GM21390 (cell line): ENCODE measurements around the gene ABLIM1.

Source experiments
- ATAC-seq: cut with Tn5 transposase; IDR thresholded peaks from one replicate; pipeline ENCODE4 v1.9.1; 2021; ENCODE audit not compliant: unreplicated experiment

The ABLIM1 gene

GRCh38 chr10:114680543-114681117 lies 22.6 kb upstream of the ABLIM1 start:
- ATAC-seq = no peak

DNA sequence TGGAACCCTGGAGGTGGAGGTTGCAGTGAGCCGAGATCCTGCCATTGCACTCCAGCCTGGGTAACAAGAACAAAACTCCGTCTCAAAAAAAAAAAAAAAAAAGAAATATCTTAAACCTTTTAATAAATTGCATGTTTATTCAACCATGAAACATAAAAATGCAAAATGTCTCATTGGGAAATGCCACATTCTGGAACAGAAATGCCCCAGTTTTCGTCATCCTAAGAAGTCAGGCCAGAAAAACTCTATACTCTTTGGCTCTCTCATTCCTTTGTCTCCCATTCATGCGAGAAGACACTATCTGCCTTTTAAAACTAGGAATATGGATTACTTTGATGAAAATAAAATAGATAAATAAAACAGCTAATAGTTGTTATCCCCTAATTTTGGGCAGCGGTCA lies 21.5 kb upstream of the ABLIM1 start:
- ATAC-seq = no peak

DNA sequence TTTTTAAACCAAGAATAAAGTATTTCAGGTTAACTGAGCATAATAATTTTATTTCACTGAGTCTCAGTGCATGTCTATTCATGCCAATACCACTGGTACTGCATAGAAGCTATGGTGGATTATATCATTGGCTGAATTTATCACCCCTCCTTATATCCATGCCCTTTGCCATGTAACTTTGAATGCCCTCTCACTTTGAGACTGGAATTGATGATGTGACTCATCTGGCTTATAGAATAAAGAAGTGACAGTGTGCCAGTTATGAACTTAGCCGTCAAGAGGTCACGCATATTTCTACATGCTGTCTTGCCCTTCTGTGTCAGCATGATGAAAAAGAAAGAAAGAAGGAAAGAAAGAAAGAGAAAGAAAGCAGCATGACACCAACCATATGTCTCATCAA lies 20.7 kb upstream of the ABLIM1 start:
- no peak for ATAC-seq

DNA sequence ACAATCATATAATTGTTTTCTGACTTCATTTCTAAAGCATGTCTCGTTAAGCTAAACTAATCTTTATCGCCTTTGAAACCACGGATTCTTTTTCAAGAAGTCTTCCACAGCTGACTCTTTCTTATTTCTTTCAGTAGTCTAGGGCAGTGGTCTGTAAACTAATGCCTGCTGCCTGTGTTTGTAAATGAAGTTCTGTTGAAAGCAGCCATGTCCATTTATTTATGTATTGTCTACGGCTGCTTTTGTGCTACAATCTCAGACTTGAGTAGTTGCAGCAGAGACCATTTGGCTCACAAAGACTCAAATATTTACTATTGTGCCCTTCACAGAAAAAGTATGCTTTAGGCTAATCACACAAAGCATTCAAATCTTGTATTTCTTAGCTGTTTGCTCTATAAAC lies 20.3 kb upstream of the ABLIM1 start:
- ATAC-seq = no peak

GRCh38 chr10:114674346-114674745 lies 16.3 kb upstream of the ABLIM1 start:
- no peak for ATAC-seq

DNA sequence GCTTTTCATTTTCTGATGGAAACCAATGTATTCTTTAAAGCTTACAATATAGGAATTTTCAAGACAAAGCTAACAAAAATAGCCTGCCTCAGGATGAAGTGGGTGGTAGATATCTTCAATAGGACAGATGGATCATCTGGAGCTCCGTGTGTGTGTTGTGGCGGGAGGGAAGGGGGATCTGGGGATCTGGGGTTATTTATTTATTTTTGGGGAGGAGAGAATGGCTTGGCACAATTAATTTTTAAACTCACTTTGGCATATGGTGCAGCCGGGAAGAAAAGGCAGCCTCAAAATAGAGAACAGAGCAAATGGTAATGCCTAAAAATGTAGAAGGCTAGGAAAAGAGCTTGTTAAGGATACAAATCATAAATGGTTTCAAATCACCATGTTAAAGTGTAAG lies 11.6 kb upstream of the ABLIM1 start:
- no peak for ATAC-seq

- ATAC-seq = no peak
Measured at GRCh38 chr10:114668375-114669080, 10.5 kb upstream of the ABLIM1 start.

DNA sequence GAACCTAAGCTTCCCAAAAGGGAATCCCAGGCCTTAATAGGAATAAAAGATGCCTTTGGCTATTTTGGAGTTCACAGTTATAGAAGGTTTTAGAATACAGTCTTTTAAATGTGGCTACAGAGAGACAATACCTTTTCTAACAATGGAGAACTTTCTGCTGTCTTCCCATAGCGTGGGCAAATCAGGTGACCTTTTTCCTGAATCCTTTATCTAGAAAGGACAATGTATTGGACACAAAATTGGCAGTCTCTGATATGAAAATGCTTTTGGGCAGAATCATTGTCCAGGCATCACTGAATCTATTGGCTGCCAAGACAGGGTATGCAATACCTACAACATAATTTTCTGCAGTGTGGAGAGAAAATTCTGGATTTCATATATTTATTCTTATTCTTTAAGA lies 7.8 kb upstream of the ABLIM1 start:
- no peak for ATAC-seq

DNA sequence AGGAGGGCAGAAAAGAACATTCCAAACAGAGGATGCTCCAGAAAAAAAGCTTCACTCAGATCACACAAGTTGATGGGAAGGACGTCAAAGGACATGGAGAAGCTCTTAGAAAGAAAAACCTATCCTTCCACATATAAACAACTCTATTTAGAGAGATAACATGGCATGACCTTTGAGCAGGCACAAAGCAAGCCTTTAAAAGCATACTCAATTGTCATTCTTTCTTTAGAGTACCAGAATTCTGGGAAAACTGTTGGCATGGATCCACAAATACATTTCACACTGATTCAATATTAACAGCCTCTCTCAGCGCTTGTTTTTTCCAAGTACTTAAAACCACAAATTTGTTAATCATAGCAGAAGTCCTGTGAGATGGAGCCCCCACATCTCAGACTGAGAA lies 7.3 kb upstream of the ABLIM1 start:
- ATAC-seq = no peak

DNA sequence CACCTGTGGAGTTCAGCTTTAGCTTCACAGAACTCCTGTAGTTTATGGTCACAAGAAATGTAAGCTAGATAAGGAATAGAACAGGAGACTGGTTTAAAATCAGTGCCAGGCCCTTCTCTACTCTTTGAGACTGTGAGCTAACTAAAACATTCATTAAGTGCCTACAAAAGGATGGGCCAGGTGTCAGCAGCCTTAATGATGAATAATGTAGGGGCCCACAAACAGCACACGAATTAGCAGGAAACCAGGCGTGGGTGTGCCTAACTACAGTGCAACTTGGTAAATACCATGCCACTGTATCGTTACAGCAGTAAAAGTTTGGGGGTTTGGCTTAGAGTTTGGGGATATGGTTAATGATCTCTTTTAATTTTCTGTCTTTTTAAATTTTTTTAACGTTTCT lies 6.1 kb upstream of the ABLIM1 start:
- ATAC-seq = no peak

DNA sequence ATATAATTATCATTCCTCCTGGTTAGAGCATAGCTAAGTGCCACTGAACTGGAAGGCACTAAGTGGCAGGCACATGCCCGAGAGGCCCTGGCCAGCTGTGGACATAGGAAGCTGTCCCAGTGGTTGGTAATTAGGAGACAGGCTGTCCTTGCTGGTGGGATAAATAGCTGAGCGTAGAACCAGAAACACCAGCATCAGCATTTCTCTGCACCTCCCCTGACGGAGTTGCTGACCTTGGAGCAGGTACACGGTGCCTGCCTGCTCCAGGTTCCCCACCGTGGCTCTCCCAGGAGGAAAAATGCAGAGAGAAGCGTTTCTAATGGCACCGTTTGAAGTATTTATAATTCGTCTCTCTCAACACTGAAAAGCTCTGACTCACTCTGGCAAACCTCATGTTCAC lies 5.6 kb upstream of the ABLIM1 start:
- ATAC-seq = no peak

DNA sequence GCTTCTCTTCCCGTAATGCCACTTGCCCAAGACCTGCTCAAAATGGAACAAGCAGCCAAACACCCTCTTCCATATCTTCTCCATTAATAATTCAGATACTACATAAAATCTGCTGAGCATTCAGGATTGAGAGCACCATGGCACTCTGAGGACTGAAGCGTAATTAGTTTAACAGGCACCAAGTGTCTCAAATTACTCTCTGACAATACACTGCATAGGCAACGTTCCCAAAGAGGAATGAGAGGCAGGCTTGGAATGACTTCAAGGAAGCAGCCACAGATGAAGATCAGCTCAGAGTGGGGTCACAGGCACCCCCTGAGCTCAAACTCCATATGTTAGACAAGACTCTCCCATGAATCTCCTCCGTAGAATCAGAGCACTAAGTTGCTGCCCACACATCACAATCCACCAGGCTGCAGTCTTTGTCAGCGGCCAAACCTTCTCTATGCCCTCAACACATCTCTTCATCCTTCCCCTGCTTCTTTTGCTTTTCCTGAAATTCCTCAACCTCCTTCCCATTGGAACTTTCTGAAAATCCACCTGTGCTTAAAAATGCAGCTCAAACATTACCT lies 4.7 kb upstream of the ABLIM1 start:
- no peak for ATAC-seq

DNA sequence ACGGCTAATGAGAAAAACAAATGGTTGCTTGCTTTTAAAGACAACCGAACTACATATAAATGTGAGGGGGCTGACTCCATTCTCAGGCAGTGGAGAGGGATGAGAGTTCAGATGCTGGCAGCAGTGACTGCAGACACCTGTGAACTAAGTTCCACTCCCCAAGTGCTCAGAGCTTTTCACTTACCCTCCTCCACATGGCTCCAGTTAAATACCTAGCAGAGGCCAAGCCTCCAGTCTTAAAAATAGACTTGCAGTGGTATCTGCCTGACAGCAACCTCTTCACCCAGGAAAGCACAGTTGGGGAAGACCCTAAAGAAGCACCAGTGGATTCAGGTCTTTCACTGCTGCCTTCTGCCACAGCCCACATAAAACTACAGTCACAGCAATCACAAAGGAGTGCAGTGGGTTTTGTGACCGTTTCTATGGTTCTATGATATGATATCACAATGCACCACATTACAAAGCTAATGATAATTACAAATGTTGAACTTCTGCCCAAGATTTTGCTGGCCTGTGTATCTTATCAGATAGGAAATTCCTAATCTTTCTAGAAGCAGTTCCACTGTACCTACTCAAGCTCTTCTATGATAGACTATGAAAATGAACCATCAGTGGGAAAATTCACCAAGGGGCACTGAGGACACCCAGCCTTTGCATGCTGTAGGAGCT lies 3.3 kb upstream of the ABLIM1 start:
- no peak for ATAC-seq

DNA sequence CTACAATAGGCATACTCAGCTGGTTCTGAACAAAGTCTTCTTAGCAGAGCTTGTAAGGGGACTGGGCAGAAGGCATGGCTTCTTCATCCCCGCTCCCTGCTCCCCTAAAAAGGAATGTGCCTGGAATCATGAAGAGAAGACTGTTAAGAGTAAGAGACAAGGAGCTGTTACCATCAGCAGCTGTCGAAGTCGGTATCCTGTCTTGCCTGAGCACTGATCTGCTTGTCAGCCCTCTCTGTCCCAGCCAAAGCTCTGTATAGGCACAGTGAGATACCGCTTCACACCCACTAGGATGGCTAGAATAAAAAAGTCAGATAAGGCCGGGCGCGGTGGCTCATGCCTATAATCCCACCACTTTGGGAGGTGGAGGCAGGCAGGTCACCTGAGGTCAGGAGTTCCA lies 2.4 kb downstream of the ABLIM1 start:
- ATAC-seq = no peak

- ATAC-seq = no peak
Measured at GRCh38 chr10:114654822-114655575, 3.1 kb downstream of the ABLIM1 start.

DNA sequence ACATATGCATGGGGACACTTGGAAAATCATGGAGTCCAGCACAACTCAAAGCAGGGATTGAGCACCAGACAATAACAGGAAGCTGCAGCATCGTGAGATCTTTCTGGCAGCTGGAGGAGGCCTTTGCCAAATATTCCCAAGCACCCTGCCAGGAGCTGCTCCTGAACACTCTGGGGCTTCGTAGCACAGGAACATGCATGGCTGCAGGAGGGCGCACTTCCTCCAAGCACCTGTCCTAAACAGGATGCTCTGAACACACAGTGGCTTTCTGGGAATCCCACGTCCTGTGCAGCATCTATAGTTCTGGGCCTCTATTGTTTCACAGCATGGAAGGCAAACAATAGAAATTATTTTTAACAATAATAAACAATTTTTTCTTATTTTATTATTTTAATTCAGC lies 4.1 kb downstream of the ABLIM1 start:
- ATAC-seq = no peak

GRCh38 chr10:114652402-114653368 lies 5.4 kb downstream of the ABLIM1 start:
- no peak for ATAC-seq

DNA sequence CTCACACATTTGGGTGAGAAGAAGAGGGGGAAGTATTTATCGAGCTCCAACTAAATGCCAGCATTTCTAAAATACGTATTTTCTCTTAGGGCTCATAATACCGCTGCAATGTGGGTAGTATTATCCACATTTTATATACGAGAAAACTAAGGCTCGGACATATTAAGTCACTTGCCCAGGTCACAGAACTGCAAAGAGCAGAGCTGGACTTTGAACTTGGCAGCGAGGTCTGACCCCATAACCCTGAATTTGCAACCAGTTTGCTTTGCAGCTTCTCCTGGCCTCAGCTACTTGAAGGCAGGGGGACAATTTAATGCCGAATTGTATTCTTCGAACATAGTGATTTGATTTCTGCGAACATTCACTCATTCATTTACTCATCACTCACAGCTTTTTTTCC lies 7.2 kb downstream of the ABLIM1 start:
- ATAC-seq = no peak

DNA sequence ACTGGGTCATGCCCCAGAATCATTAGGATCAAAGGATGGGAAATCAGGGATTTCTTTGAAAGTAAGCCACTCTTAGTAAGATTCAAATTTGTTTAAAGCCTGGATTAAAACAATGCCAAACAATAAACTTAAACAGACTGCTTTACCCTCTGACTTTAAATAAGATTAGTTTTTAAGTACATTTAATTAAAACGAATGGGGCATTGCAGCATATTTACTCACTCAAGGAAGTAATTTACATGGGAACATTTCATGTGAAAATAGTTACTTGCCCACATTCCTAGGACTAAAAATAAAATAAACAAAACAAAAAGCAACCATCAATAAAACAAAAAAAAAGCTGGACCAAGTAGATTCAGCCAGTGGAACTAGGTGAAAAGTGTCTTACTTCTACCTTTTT lies 7.8 kb downstream of the ABLIM1 start:
- ATAC-seq = no peak

GRCh38 chr10:114649217-114649903 lies 8.7 kb downstream of the ABLIM1 start:
- no peak for ATAC-seq
